Naive thymus-derived CD8-positive, alpha-beta T cell (primary cell): ENCODE data around the gene SMU1. TPM values are rescaled to one million over a fixed set of nuclear protein-coding genes. Genes with fewer than 3 reads are reported as not detected.

Experiments
- ATAC-seq, 2 donors: fragments of 150-1000 bp; cut with Tn5 transposase in 1 of 2; sonication (Bioruptor Pico), chemical (Tn5 transposase) in 1 of 2; 1 replicate in 1 of 2; 2 replicates in 1 of 2; pipeline ENCODE4 v1.10.0; 2021; ENCODE audit warnings: mild to moderate bottlenecking in 2 of 2, moderate library complexity in 2 of 2
- POLR2A ChIA-PET: fragments of 350-600 bp; sonication (Branson Sonifier 250); formaldehyde crosslinking; loops from one replicate; lab custom pipeline; 2021; ENCODE audit warnings: antibody characterized with exemption; lab: Charles Lee
- DNase-seq, 10 donors: peaks; one replicate each; pipeline versions ENCODE4 v3.0.0 to v3.0.0-alpha.2; 2020 to 2022
- H3K27ac Mint-ChIP-seq, 10 donors: one replicate each; pipeline ENCODE4 v1.8.0; 2020 to 2022; ENCODE audit warnings: mild to moderate bottlenecking in 10 of 10, mixed read lengths in 10 of 10, moderate library complexity in 4 of 10, inconsistent platforms in 1 of 10
- H3K27me3 Mint-ChIP-seq, 5 donors: one replicate each; pipeline ENCODE4 v1.8.0; 2021 to 2022; ENCODE audit warnings: mixed read lengths in 5 of 5
- H3K36me3 Mint-ChIP-seq, 3 donors: one replicate each; pipeline ENCODE4 v1.8.0; 2020 to 2022; ENCODE audit warnings: mixed read lengths in 3 of 3, mild to moderate bottlenecking in 2 of 3, inconsistent platforms in 1 of 3
- H3K4me1 Mint-ChIP-seq, 4 donors: one replicate each; pipeline ENCODE4 v1.8.0; 2021 to 2022; ENCODE audit warnings: mixed read lengths in 4 of 4
- H3K4me3 Mint-ChIP-seq, 10 donors: one replicate each; pipeline ENCODE4 v1.8.0; 2020 to 2022; ENCODE audit warnings: mild to moderate bottlenecking in 10 of 10, mixed read lengths in 10 of 10, moderate library complexity in 6 of 10, inconsistent platforms in 1 of 10
- H3K9me3 Mint-ChIP-seq, 9 donors: one replicate each; pipeline ENCODE4 v1.8.0; 2020 to 2022; ENCODE audit warnings: mixed read lengths in 9 of 9, mild to moderate bottlenecking in 3 of 9, inconsistent platforms in 1 of 9, moderate library complexity in 1 of 9
- polyA plus RNA-seq, 3 donors: library from polyadenylated mRNA; unstranded; fragments of 300-500 nt; fragmentation: Illumina TruSeq; gene quantifications; one replicate each; pipeline ENCODE4 v1.2.3, GENCODE V29; 2021
- total RNA-seq, 8 experiments: library from RNA in 2 of 8; stranded (reverse) in 2 of 8; gene quantifications; one replicate each; pipeline ENCODE4 v1.2.3 and lab custom pipeline; 2021 to 2026

The SMU1 gene
- total and polyA plus RNA-seq, 5 experiments from 2014 or later = 19.5 to 30.9 (median 24.3) TPM

DNA sequence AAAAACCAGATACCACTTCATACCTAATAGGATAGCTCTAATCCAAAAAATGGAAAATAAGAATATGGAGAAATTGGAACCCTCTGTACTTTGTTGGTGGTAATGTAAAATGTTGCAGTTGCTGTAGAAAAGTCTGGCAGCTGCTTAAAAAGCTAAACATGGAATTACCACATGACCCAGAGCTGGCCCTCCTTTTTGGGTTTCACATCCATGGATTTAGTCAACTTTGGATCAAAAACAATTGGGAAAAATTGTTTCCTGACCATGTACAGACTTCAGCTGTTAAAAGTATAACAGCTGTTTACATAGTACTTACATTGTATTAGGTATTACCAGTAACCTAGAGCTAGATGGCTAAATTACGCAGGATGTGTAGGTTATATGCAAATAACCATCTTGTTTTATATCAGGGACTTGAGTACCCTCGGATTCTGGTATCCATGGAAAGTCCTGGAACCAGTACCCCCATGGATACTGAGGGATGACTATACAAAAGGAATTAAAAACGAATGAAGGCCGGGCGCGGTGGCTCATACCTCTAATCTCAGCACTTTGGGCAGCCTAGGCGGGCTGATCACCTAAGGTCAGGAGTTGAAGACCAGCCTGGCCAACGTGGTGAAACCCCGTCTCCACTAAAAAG, 35.6 kb downstream of the SMU1 start:
- POLR2A ChIA-PET = interaction anchor here (0.6 kb wide), 1 partner anchor 11 kb away, joined by 3 read pairs; no protein-coding TSS in a partner anchor
- ATAC-seq = no peak
- H3K27ac Mint-ChIP-seq = peak overlapping the region in 3 of 10 donors; percentile 2 to 40 (median 8)
- H3K27me3 Mint-ChIP-seq = no peaks in the 10 kb centered on the region
- no peak overlapping the region for H3K4me3 Mint-ChIP-seq
- H3K36me3 Mint-ChIP-seq = peaks cover 8 to 55% (median 14%) of the 10 kb centered on the region in 3 donors
- DNase-seq = no peak
- peaks cover 14 to 31% (median 15%) of the 10 kb centered on the region in 4 donors for H3K4me1 Mint-ChIP-seq
- no peaks in the 10 kb centered on the region for H3K9me3 Mint-ChIP-seq

DNA sequence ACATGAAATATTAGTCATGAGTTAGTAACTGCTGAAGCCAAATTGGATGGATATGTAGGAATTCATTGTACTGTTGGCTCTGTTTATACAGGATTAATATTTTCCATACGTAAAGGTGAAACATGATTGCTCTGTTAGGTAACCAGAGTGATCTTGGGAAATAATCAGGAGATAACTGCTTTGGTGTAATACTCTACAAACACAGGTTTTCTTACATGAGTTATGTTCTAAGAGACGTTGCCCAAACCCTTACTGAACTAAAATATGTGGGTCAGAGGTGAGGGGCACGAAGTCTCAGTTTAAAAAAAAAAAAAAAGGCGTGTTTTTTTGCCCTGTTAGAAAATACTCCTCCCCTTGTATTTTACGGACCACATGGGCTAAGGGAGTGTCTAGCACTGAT, 43.6 kb downstream of the SMU1 start:
- H3K36me3 Mint-ChIP-seq = peaks cover 12 to 98% (median 42%) of the 10 kb centered on the region in 3 donors
- H3K4me3 Mint-ChIP-seq = no peak overlapping the region
- no peak for ATAC-seq

DNA sequence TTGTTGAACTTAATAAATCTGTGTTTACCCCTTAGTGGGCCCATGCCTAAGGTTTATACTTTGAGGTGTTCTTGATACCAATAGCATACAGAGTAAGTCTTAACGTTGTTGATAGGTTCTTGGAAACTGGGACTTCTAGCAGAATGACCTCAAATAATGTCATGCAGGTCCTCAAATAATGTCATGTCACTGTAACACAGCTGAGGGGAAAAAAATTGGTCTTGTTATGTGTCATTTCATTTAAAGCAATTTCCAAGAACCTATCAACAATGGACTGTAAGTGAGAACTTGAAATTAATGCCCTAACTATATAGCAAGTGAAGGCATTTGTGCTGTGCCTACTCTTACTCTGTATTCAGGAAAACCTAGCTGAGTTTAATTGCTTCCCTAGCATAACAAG, 44.2 kb downstream of the SMU1 start:
- Mint-ChIP-seq H3K9me3 (no peaks in the 10 kb centered on the region), H3K27me3 (no peaks in the 10 kb centered on the region), H3K4me3 (no peak overlapping the region), H3K4me1 (peaks cover 27 to 64% (median 56%) of the 10 kb centered on the region in 4 donors), H3K27ac (peak overlapping the region in 4 of 10 donors; percentile 5 to 72 (median 32)), H3K36me3 (peaks cover 12 to 99% (median 40%) of the 10 kb centered on the region in 3 donors)
- no peak for DNase-seq
- POLR2A ChIA-PET = no interaction called here
- no peak for ATAC-seq

More for the DNA sequence above, 43.6 kb downstream of the SMU1 start:
- no peaks in the 10 kb centered on the region for H3K27me3 Mint-ChIP-seq
- no peak for DNase-seq
- POLR2A ChIA-PET = no interaction called here
- H3K9me3 Mint-ChIP-seq = no peaks in the 10 kb centered on the region
- peak overlapping the region in 3 of 10 donors; percentile 24 to 72 (median 40) for H3K27ac Mint-ChIP-seq
- peaks cover 27 to 59% (median 51%) of the 10 kb centered on the region in 4 donors for H3K4me1 Mint-ChIP-seq

DNA sequence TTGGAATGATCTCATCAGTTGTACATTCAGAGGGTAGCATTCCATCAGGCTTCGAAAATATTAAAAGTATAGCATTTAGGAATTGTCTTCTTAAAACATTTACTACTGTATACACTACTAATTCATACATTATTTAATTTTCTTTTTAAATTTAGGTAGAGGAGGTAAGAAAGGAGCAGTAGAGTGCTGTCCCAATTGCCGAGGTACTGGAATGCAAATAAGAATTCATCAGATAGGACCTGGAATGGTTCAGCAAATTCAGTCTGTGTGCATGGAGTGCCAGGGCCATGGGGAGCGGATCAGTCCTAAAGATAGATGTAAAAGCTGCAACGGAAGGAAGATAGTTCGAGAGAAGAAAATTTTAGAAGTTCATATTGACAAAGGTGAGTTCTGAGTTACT, 46.2 kb downstream of the SMU1 start:
- Mint-ChIP-seq H3K27ac (peak overlapping the region in 6 of 10 donors; percentile 23 to 80 (median 64)), H3K36me3 (peaks cover 4 to 96% (median 36%) of the 10 kb centered on the region in 3 donors), H3K9me3 (no peaks in the 10 kb centered on the region), H3K4me3 (peak overlapping the region in 3 of 10 donors; percentile 21 to 34 (median 22)), H3K4me1 (peaks cover 28 to 72% (median 68%) of the 10 kb centered on the region in 4 donors), H3K27me3 (no peaks in the 10 kb centered on the region)
- no peak for ATAC-seq
- DNase-seq = no peak
- POLR2A ChIA-PET = interaction anchor here (0.8 kb wide), 1 partner anchor 24 kb away, joined by 3 read pairs; no protein-coding TSS in a partner anchor

DNA sequence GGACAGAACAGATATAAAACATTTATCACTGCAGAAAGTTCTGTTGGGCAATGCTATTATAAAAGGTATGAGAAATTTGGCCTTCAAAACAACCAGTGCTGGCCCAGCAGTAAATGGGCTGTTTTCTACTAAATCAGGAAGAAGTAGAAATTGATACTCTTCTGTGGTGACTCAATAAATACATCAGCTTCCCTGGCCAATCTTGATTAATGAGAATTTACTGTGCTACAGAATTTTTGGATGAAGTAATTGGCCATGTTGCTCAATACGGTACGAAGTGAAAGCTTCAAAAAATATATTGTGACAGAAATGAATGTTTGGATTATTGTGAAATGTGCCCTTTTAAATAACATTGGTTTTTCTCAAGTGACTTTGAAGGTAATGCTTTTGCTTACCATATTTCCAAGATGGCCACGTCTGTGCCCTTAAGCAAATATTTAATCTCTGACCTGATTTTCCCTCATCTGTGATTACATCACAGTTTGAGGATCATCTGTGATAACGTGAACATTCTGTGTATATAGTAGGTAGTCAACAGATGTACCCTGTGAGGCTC, 47.2 kb downstream of the SMU1 start:
- no peak for ATAC-seq
- Mint-ChIP-seq H3K9me3 (no peaks in the 10 kb centered on the region), H3K4me3 (peak overlapping the region in 8 of 10 donors; percentile 5 to 90 (median 40)), H3K27me3 (no peaks in the 10 kb centered on the region), H3K27ac (peak overlapping the region in 8 of 10 donors; percentile 18 to 80 (median 75)), H3K36me3 (peaks cover 3 to 87% (median 32%) of the 10 kb centered on the region in 3 donors), H3K4me1 (peaks cover 28 to 74% (median 69%) of the 10 kb centered on the region in 4 donors)
- no peak for DNase-seq
- POLR2A ChIA-PET = interaction anchor here (0.8 kb wide), 1 partner anchor 25 kb away, joined by 3 read pairs; no protein-coding TSS in a partner anchor

DNA sequence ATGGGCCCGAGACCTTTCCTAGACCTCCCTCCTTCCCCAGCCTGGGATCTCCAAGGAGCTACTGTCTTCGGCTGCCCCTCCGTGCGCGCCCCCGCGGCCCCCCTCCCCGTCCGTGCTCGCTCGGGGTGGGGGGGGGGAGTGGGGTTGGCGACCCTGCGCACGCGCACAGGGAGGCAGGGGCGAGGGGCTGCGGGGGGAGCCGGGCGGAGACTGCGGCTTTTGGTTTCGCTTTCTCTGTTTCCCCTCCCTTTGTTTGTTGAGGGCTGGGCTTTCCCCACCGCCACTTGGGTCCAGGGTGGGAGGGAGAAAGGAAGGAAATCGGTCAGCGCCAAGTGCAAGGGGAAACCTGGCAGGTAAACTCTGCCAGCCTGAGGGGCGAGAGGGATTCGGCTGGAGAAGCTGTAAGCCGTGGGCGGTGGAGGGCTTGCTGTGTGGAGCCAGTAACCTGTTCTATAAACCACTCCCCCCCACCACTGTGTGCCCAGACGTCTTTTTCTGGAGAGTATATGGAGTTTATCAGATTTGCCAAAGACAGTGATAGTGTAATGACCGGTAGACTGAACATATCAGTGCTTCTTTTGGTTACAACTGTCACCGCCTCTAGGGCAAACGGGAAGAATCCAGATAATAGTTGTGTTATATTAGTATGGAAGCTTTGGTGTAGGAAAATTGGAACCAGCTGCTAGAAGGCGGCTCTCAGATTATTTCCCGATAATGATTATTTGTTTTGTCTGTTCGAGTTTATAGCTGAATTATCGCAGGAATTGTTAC, 50.7 kb downstream of the SMU1 start:
- Mint-ChIP-seq H3K4me3 (peak overlapping the region; percentile 84 to 98 (median 92)), H3K27me3 (no peaks in the 10 kb centered on the region), H3K27ac (peak overlapping the region; percentile 83 to 98 (median 96)), H3K9me3 (no peaks in the 10 kb centered on the region), H3K36me3 (peaks cover 0 to 59% (median 18%) of the 10 kb centered on the region in 3 donors), H3K4me1 (peaks cover 33 to 83% (median 74%) of the 10 kb centered on the region in 4 donors)
- DNase-seq (peak; percentile 63 to 86 (median 78)), ATAC-seq (peak; percentile 57)
- POLR2A ChIA-PET = interaction anchor here (1.0 to 3.2 kb wide), 14 partner anchors 8 to 647 kb away, joined by 3 to 19 read pairs (median 6); partner anchors contain the start of genes APTX, B4GALT1, NFX1 and SMU1

DNA sequence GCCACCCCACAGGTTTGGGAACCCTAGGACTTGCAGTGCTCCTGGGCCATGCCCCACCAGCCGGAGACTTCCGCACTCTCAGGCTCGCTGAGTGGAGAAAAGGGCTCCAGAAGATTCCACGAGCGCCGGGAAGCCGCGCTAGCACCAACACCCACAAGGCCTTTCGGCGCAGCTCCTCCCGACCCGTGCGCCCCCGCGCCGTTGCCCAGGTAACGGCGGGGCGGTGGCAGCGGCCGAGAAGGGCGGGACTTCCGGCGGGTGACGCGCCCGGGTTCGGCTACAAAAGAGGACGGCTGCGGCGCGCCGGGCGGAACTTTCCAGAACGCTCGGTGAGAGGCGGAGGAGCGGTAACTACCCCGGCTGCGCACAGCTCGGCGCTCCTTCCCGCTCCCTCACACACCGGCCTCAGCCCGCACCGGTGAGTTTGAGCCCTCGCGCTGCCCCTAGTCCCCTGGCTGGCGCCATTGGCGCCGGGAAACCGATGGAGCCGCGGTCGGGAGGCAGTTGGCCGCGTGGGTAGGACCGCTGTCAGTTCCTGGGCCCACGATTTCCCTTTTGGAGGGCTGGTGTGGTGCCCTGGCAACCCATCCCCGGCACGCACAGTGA, 51.4 kb downstream of the SMU1 start, which contains the start of gene DNAJA1:
TSS of gene DNAJA1 (plus strand) at position 308 of the 606 bp plus-strand sequence. CDS start 1,212 bp downstream, outside the sequence.
- H3K36me3 Mint-ChIP-seq = peaks cover 0 to 59% (median 18%) of the 10 kb centered on the region in 3 donors
- H3K9me3 Mint-ChIP-seq = no peaks in the 10 kb centered on the region
- H3K27me3 Mint-ChIP-seq = no peaks in the 10 kb centered on the region
- DNase-seq (peak; percentile 91 to 97 (median 96)), ATAC-seq (peak; percentile 79 to 83)
- H3K4me3 Mint-ChIP-seq = peak within 1 kb of the TSS; percentile 84 to 98 (median 92)
- peaks cover 39 to 79% (median 75%) of the 10 kb centered on the region in 4 donors for H3K4me1 Mint-ChIP-seq
- H3K27ac Mint-ChIP-seq = peak within 1 kb of the TSS; percentile 83 to 98 (median 96)
- POLR2A ChIA-PET = interaction anchor here (0.6 to 3.2 kb wide), 20 partner anchors 9 to 646 kb away, joined by 3 to 19 read pairs (median 4); partner anchors contain the start of genes APTX, B4GALT1, BAG1 and CHMP5

DNA sequence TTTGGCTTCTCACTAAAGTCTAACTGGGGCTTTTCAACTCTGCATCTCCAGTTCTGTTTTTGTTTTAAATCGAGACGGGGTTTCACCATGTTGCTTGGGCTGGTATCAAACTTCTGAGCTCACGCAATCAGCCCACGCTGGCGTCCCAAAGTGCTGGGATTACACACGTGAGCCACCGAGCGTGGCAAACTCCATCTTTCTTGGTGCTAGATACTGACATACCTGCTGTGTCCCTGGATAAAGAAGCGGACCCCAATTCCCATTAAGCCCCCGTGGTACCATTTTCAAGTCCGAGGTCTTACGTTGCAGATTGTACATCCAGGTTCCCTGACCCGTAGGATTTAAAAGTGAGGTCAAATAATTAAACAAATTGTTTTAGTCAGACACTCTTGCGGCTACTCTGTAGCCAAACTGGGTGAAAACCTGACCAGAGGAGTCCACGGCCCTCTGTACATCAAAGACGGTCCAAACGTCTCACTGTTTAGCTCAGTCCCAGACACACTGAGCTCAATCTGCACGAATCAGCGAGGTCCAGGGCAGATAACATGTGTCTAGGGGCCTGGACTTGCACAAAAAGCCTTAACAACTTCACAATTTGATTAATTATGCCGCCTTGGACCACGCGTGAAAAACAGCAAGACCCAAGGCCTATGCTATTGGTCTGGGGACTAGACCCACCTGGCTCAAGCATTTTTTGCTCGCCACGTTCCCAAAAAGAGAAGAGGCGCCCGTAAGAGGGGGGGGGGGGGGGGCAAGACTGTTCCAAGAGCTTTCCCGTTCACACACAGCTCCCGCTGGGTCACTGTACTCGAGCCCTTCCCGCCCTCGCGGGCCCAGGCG, 52.1 kb downstream of the SMU1 start:
- H3K4me3 Mint-ChIP-seq = peak overlapping the region; percentile 84 to 98 (median 92)
- peak overlapping the region; percentile 83 to 98 (median 96) for H3K27ac Mint-ChIP-seq
- peaks cover 36 to 72% (median 69%) of the 10 kb centered on the region in 4 donors for H3K4me1 Mint-ChIP-seq
- peaks cover 0 to 52% (median 12%) of the 10 kb centered on the region in 3 donors for H3K36me3 Mint-ChIP-seq
- H3K27me3 Mint-ChIP-seq = no peaks in the 10 kb centered on the region
- no peak for ATAC-seq
- POLR2A ChIA-PET = interaction anchor here (0.6 to 3.2 kb wide), 16 partner anchors 9 to 532 kb away, joined by 3 to 19 read pairs (median 3); partner anchors contain the start of genes B4GALT1, BAG1, CHMP5 and NFX1
- DNase-seq = no peak
- H3K9me3 Mint-ChIP-seq = no peaks in the 10 kb centered on the region

DNA sequence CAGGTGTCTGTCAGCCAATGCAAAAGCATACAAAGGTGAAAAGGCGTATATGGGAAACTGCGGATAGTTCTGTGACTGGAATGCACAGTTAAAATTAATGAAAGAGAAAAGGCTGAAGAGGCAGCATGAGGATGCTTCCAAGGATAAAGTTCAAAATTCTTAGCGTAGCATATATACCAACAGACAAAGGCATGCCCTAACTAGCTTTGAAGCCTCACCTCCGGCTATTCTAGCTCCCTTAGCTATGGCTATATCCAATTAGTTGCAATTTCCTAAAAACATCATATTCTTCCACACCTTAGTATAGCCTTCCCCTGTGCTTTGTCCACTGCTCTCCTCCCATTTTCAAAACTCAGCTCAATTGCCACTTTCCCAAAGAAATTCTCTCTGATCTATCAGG, 52.8 kb downstream of the SMU1 start:
- peaks cover 34 to 65% (median 62%) of the 10 kb centered on the region in 4 donors for H3K4me1 Mint-ChIP-seq
- no peak for ATAC-seq
- POLR2A ChIA-PET = interaction anchor here (0.9 kb wide), 1 partner anchor 24 kb away, joined by 3 read pairs; no protein-coding TSS in a partner anchor
- H3K36me3 Mint-ChIP-seq = peaks cover 0 to 49% (median 7%) of the 10 kb centered on the region in 3 donors
- no peak for DNase-seq
- peak overlapping the region; percentile 84 to 98 (median 92) for H3K4me3 Mint-ChIP-seq
- no peaks in the 10 kb centered on the region for H3K27me3 Mint-ChIP-seq
- peak overlapping the region; percentile 83 to 98 (median 96) for H3K27ac Mint-ChIP-seq
- H3K9me3 Mint-ChIP-seq = no peaks in the 10 kb centered on the region

DNA sequence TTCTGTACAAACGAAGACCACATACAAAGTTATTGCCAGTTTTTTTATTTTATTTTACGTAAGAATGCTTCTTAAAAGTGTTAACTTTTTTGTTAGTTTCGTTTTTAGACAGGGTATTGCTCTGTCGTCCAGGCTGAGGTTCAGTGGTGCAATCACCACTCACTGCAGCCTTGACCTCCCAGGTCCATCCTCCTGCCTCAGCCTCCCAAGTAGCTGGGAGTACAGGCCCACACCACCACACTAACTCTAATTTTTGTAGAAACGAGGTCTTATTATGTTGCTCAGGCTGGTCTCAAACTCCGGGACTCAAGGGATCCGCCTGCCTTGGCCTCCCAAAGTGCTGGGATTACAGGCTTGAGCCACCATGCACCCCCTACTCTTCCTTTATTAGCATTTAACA, 53.7 kb downstream of the SMU1 start:
- H3K36me3 Mint-ChIP-seq = peaks cover 0 to 42% (median 7%) of the 10 kb centered on the region in 3 donors
- H3K27ac Mint-ChIP-seq = peak overlapping the region in 9 of 10 donors; percentile 21 to 83 (median 59)
- no peaks in the 10 kb centered on the region for H3K9me3 Mint-ChIP-seq
- DNase-seq = no peak
- POLR2A ChIA-PET = interaction anchor here (0.6 kb wide), 1 partner anchor 243 kb away, joined by 3 read pairs; no protein-coding TSS in a partner anchor
- H3K27me3 Mint-ChIP-seq = no peaks in the 10 kb centered on the region
- no peak for ATAC-seq
- peak overlapping the region in 7 of 10 donors; percentile 14 to 97 (median 65) for H3K4me3 Mint-ChIP-seq
- H3K4me1 Mint-ChIP-seq = peaks cover 29 to 56% (median 53%) of the 10 kb centered on the region in 4 donors
